ENCODE results near the gene KCNH2.

- no peak for TF ChIP-seq POLR2A (IDR thresholded peaks at IDR 0.05; ENCODE audit: low read depth, low read length)
- TF ChIP-seq POLR2AphosphoS5 (IDR thresholded peaks at IDR 0.05; ENCODE audit: low read depth, low read length): no peak
- TF ChIP-seq TAF1 (IDR thresholded peaks at IDR 0.05; ENCODE audit: low read depth, low read length): no peak
- TF ChIP-seq SPI1 (IDR thresholded peaks at IDR 0.05; ENCODE audit: low read depth, low read length): no peak
- no peak for TF ChIP-seq POU2F2 (IDR thresholded peaks at IDR 0.05; ENCODE audit: low read depth, low read length)
These were observed 14.0 kb upstream of the KCNH2 start for GRCh38 chr7:150992051-150992640.
